HL-60 (cell line): ENCODE data around the gene EXOSC5.
"Not testable (repeated sequence)": the region's sequence is repeated elsewhere in the genome, so short reads cannot be mapped to it uniquely, and the experiment has no call there.

ENCODE experiments used
- DNase-seq, 2 experiments: peaks; one replicate each; pipeline ENCODE4 v3.0.0-alpha.2; 2010 to 2020; ENCODE audit warnings: low read depth in 1 of 2, low spot score in 1 of 2
- H3K27ac ChIP-seq: fragments of 250-450 bp; sonication (Bioruptor Pico); replicated peaks from 2 replicates; pipeline ENCODE4 v1.5.1; 2020; ENCODE audit warnings: mild to moderate bottlenecking, moderate library complexity
- H3K27me3 ChIP-seq: fragments of 250-450 bp; sonication (Bioruptor Pico); 2 replicates; pipeline ENCODE4 v1.5.1; 2021; ENCODE audit warnings: mild to moderate bottlenecking, moderate library complexity; ENCODE audit not compliant: insufficient read depth, poor library complexity, severe bottlenecking
- H3K4me3 ChIP-seq: replicated peaks from 2 replicates; pipeline ENCODE4 v1.5.1; 2011; ENCODE audit warnings: mild to moderate bottlenecking, control low read depth, low read length; ENCODE audit not compliant: insufficient read depth
- CTCF ChIP-seq: IDR thresholded peaks from one replicate; pipeline ENCODE4 v1.5.1; 2011; ENCODE audit warnings: low read length, control low read depth, inconsistent platforms; ENCODE audit not compliant: insufficient read depth
- GABPA ChIP-seq: IDR thresholded peaks from 2 replicates; pipeline ENCODE4 v1.6.1; 2012; ENCODE audit warnings: low read depth
- POLR2AphosphoS5 ChIP-seq: IDR thresholded peaks from 2 replicates; pipeline ENCODE4 v1.6.1; 2012; ENCODE audit warnings: low read depth
- REST ChIP-seq: IDR thresholded peaks from 2 replicates; pipeline ENCODE4 v1.6.1; 2012; ENCODE audit warnings: low read depth; ENCODE audit not compliant: insufficient replicate concordance
- SPI1 ChIP-seq: IDR thresholded peaks from 2 replicates; pipeline ENCODE4 v1.6.1; 2012; ENCODE audit warnings: low read depth, mild to moderate bottlenecking, borderline replicate concordance

Gene EXOSC5

GRCh38 chr19:41350735-41351338 lies 46.3 kb downstream of the EXOSC5 start:
- TF ChIP-seq POLR2AphosphoS5 (no peak), GABPA (no peak), CTCF (no peak), REST (no peak), SPI1 (no peak)
- DNase-seq = no peak
- peak overlapping the region; percentile 20; the same call in 1 of the 2 replicates for H3K27ac ChIP-seq
- peak overlapping the region; percentile 91 for H3K4me3 ChIP-seq
- no peaks in the 10 kb centered on the region for H3K27me3 ChIP-seq

GRCh38 chr19:41346916-41347315 lies 50.2 kb downstream of the EXOSC5 start:
- not testable (repeated sequence) for H3K27ac ChIP-seq, H3K27me3 ChIP-seq, DNase-seq, H3K4me3 ChIP-seq

- no peak overlapping the region for H3K27ac ChIP-seq
- TF ChIP-seq POLR2AphosphoS5 (no peak), REST (no peak), CTCF (no peak), GABPA (no peak), SPI1 (no peak)
- no peak overlapping the region for H3K4me3 ChIP-seq
- no peaks in the 10 kb centered on the region for H3K27me3 ChIP-seq
- no peak for DNase-seq
Observed at GRCh38 chr19:41344162-41344561, 53.0 kb downstream of the EXOSC5 start.

GRCh38 chr19:41341669-41342490 lies 55.3 kb downstream of the EXOSC5 start:
- no peak for TF ChIP-seq POLR2AphosphoS5
- TF ChIP-seq SPI1 = no peak
- TF ChIP-seq CTCF = no peak
- TF ChIP-seq GABPA = no peak
- TF ChIP-seq REST = no peak
- DNase-seq = no peak
- H3K27ac ChIP-seq = no peak overlapping the region

More at GRCh38 chr19:41341669-41342490, 55.3 kb downstream of the EXOSC5 start:
- no peak overlapping the region for H3K4me3 ChIP-seq
- no peaks in the 10 kb centered on the region for H3K27me3 ChIP-seq
